ENCODE results near the gene CEPT1.
A peak's percentile ranks its signal among the peaks of the same experiment; 100 is the strongest.
"Not testable (repeated sequence)": the region's sequence is repeated elsewhere in the genome, so short reads cannot be mapped to it uniquely, and the experiment has no call there.

The CEPT1 gene

GRCh38 chr1:111139956-111140679 lies at the start of gene CEPT1, which contains the start of gene DRAM2:
TSS of gene CEPT1 (plus strand) at chr1:111140223. CDS start at chr1:111147715, 7,492 bp downstream.
TSS of gene DRAM2 (minus strand) at chr1:111140093. CDS start at chr1:111131554, 8,539 bp downstream.
- peak; percentile 96 for DNase-seq

GRCh38 chr1:111095421-111095820 lies 44.6 kb upstream of the CEPT1 start:
- DNase-seq = not testable (repeated sequence)

GRCh38 chr1:111097356-111098099 lies 42.5 kb upstream of the CEPT1 start:
- no peak for DNase-seq

GRCh38 chr1:111099289-111099688 lies 40.7 kb upstream of the CEPT1 start:
- no peak for DNase-seq

- DNase-seq = no peak
These were observed 38.0 kb upstream of the CEPT1 start for GRCh38 chr1:111101854-111102642.

GRCh38 chr1:111104981-111105380 lies 35.0 kb upstream of the CEPT1 start:
- DNase-seq = no peak

- DNase-seq = no peak
These were observed 29.7 kb upstream of the CEPT1 start for GRCh38 chr1:111110197-111110899.

GRCh38 chr1:111116496-111116895 lies 23.5 kb upstream of the CEPT1 start:
- DNase-seq = no peak

GRCh38 chr1:111126354-111126753 lies 13.7 kb upstream of the CEPT1 start:
- no peak for DNase-seq

- no peak for DNase-seq
These were observed 11.9 kb upstream of the CEPT1 start for GRCh38 chr1:111127923-111128643.

GRCh38 chr1:111129376-111129775 lies 10.6 kb upstream of the CEPT1 start:
- DNase-seq = no peak

- no peak for DNase-seq
These were observed 8.3 kb upstream of the CEPT1 start for GRCh38 chr1:111131693-111132092.

GRCh38 chr1:111133866-111134265 lies 6.2 kb upstream of the CEPT1 start:
- DNase-seq = no peak

- peak; percentile 56 for DNase-seq
These were observed 583 bp upstream of the CEPT1 start for GRCh38 chr1:111139324-111139955.

- DNase-seq = no peak
These were observed 601 bp downstream of the CEPT1 start for GRCh38 chr1:111140680-111140967.

- DNase-seq = no peak
These were observed 1.5 kb downstream of the CEPT1 start for GRCh38 chr1:111141245-111142220.

GRCh38 chr1:111142356-111142975 lies 2.4 kb downstream of the CEPT1 start:
- no peak for DNase-seq

- DNase-seq = no peak
These were observed 5.5 kb downstream of the CEPT1 start for GRCh38 chr1:111145542-111145941.

GRCh38 chr1:111145963-111146768 lies 6.1 kb downstream of the CEPT1 start:
- DNase-seq = no peak

Measured in activated CD4-positive, alpha-beta T cell treated with anti-CD3 and anti-CD28 coated beads for 48 hours (primary cell).